K562 (cell line): ENCODE measurements around the gene CPOX. TPM values are rescaled to one million over a fixed set of nuclear protein-coding genes. Genes with fewer than 3 reads are reported as not detected.

Experiments
- FOXK2 ChIP-seq, 2 experiments: fragments of 450-650 bp; IDR thresholded peaks in 1 of 2; conservative IDR thresholded peaks in 1 of 2; 2 replicates each; pipeline ENCODE4 v1.6.1; 2016; ENCODE audit warnings: low read depth in 2 of 2, mild to moderate bottlenecking in 1 of 2
- KAT2B ChIP-seq: IDR thresholded peaks from one replicate; pipeline ENCODE4 v1.6.1; 2012; ENCODE audit warnings: low read depth, mild to moderate bottlenecking, control low read depth, inconsistent platforms, low read length, moderate library complexity
- LEF1 ChIP-seq: fragments of 450-650 bp; IDR thresholded peaks from 2 replicates; pipeline ENCODE4 v1.6.1; 2016; ENCODE audit warnings: mild to moderate bottlenecking
- MED1 ChIP-seq: sonication (generic); formaldehyde crosslinking; IDR thresholded peaks from 2 replicates; pipeline ENCODE4 v1.8.1; 2023; ENCODE audit warnings: missing genetic modification reagents, borderline replicate concordance
- NR2F6 ChIP-seq: fragments of 450-650 bp; formaldehyde crosslinking; IDR thresholded peaks from 2 replicates; pipeline ENCODE4 v1.4.0; 2020; ENCODE audit warnings: mild to moderate bottlenecking
- RNF2 ChIP-seq: sonication (generic); IDR thresholded peaks from 2 replicates; pipeline ENCODE4 v1.6.1; 2016
- SMAD4 ChIP-seq: fragments of 250-450 bp; sonication (Bioruptor Pico); conservative IDR thresholded peaks from 2 replicates; pipeline ENCODE4 v1.8.0; 2021; ENCODE audit warnings: inconsistent platforms, mild to moderate bottlenecking, moderate library complexity
- ZNF324 ChIP-seq: fragments of 250-450 bp; sonication (Bioruptor Pico); IDR thresholded peaks from 2 replicates; pipeline ENCODE4 v1.4.0; 2020; ENCODE audit warnings: mild to moderate bottlenecking
- ZNF408 ChIP-seq: fragments of 250-450 bp; sonication (Bioruptor Pico); IDR thresholded peaks from 2 replicates; pipeline ENCODE4 v1.4.0; 2020; ENCODE audit warnings: low read depth, mild to moderate bottlenecking, moderate library complexity
- ZNF444 ChIP-seq: fragments of 250-450 bp; sonication (Bioruptor Pico); IDR thresholded peaks from 2 replicates; pipeline ENCODE4 v1.4.0; 2020; ENCODE audit warnings: mild to moderate bottlenecking, moderate library complexity
- ZNF584 ChIP-seq: fragments of 200-800 bp; sonication (Bioruptor generic); IDR thresholded peaks from 2 replicates; pipeline ENCODE4 v1.6.1; 2016; ENCODE audit warnings: low read depth, mild to moderate bottlenecking, missing genetic modification characterization, missing compliant biosample characterization
- ZNF644 ChIP-seq: fragments of 200-800 bp; sonication (Bioruptor generic); IDR thresholded peaks from 2 replicates; pipeline ENCODE4 v1.6.1; 2016; ENCODE audit warnings: low read depth, missing genetic modification characterization, missing compliant biosample characterization
- ZNF695 ChIP-seq: fragments of 450-650 bp; formaldehyde crosslinking; IDR thresholded peaks from 2 replicates; pipeline ENCODE4 v1.4.0; 2020; ENCODE audit warnings: mild to moderate bottlenecking, moderate library complexity
- polyA plus RNA-seq, 8 experiments: library from polyadenylated mRNA; depleted of rRNA in 4 of 8; stranded (reverse) in 5 of 8; unstranded in 3 of 8; fragments of >200 nt; fragmentation: Nextera tagmentation in 2 of 8; fragmentation: Illumina TruSeq in 1 of 8; extraction: Ambion mirVana in 2 of 8; extraction: Trizol in 1 of 8; gene quantifications; 2 replicates each; pipeline versions ENCODE4 v1.2.1 to v1.2.3, GENCODE V29; 2011 to 2014; ENCODE audit warnings: inconsistent platforms in 1 of 8, missing spikeins in 1 of 8
- total RNA-seq, 7 experiments: library from RNA; depleted of rRNA in 6 of 7; stranded (reverse); fragments of >200 nt in 6 of 7; fragmentation: Illumina TruSeq in 2 of 7; extraction: Trizol in 2 of 7; gene quantifications; 2 replicates each; pipeline versions ENCODE4 v1.2.1 to v1.2.3, GENCODE V29; 2011 to 2021; ENCODE audit warnings: low replicate concordance in 1 of 7
- TF ChIP-seq, protein P1 (sequence below): fragments of 450-650 bp; IDR thresholded peaks from 2 replicates; pipeline ENCODE4 v1.6.1; 2017; ENCODE audit warnings: mild to moderate bottlenecking, moderate library complexity
- TF ChIP-seq, protein P2 (sequence below): sonication (generic); formaldehyde crosslinking; IDR thresholded peaks from 2 replicates; pipeline ENCODE4 v1.8.1; 2023; ENCODE audit warnings: missing genetic modification reagents, mild to moderate bottlenecking, borderline replicate concordance
- TF ChIP-seq, protein P3 (sequence below): fragments of 200-800 bp; sonication (Bioruptor generic); IDR thresholded peaks from 2 replicates; pipeline ENCODE4 v1.6.1; 2017; ENCODE audit warnings: missing genetic modification characterization, missing compliant biosample characterization
- TF ChIP-seq, protein P4 (sequence below): sonication (generic); formaldehyde crosslinking; IDR thresholded peaks from 2 replicates; pipeline ENCODE4 v1.8.0; 2022; ENCODE audit warnings: mild to moderate bottlenecking, low read depth, missing genetic modification reagents
- TF ChIP-seq, protein P5 (sequence below): fragments of 250-450 bp; sonication (Bioruptor Pico); IDR thresholded peaks from 2 replicates; pipeline ENCODE4 v1.8.0; 2022; ENCODE audit warnings: moderate library complexity, mild to moderate bottlenecking, inconsistent platforms

CPOX gene
- total and polyA plus RNA-seq, 9 of the 15 experiments (the other 6 are each of a cell fraction or from before 2014, with no cell fraction given), result 14.6 to 82.1 (median 24.8) TPM

DNA sequence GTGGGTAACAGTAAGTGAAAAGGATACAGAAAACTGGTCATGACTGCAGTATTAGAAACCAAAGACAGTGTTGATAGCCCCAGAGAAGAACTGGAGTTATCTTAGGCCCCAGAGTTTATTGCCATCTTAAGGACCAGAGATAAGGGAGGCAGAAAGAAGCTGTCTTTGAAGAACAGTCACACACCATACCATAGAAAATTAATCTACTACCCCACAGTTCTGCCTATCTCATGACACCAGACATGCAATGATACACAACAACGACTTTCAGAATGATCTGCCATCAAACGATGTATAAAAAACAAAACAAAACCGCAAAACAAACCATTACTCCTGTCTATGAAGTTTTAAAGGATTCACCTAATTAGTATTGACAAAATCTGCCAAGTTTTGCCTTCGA, 9.6 kb downstream of the CPOX start (continued):
- TF ChIP-seq, protein P1, sequence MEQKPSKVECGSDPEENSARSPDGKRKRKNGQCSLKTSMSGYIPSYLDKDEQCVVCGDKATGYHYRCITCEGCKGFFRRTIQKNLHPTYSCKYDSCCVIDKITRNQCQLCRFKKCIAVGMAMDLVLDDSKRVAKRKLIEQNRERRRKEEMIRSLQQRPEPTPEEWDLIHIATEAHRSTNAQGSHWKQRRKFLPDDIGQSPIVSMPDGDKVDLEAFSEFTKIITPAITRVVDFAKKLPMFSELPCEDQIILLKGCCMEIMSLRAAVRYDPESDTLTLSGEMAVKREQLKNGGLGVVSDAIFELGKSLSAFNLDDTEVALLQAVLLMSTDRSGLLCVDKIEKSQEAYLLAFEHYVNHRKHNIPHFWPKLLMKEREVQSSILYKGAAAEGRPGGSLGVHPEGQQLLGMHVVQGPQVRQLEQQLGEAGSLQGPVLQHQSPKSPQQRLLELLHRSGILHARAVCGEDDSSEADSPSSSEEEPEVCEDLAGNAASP, result no peak
- no peak for TF ChIP-seq ZNF408 (CRISPR knock-in tag)
- peak; percentile 41; the same call in 1 of the 2 replicates for TF ChIP-seq ZNF444 (CRISPR knock-in tag)
- TF ChIP-seq KAT2B, result no peak
- TF ChIP-seq, protein P2, sequence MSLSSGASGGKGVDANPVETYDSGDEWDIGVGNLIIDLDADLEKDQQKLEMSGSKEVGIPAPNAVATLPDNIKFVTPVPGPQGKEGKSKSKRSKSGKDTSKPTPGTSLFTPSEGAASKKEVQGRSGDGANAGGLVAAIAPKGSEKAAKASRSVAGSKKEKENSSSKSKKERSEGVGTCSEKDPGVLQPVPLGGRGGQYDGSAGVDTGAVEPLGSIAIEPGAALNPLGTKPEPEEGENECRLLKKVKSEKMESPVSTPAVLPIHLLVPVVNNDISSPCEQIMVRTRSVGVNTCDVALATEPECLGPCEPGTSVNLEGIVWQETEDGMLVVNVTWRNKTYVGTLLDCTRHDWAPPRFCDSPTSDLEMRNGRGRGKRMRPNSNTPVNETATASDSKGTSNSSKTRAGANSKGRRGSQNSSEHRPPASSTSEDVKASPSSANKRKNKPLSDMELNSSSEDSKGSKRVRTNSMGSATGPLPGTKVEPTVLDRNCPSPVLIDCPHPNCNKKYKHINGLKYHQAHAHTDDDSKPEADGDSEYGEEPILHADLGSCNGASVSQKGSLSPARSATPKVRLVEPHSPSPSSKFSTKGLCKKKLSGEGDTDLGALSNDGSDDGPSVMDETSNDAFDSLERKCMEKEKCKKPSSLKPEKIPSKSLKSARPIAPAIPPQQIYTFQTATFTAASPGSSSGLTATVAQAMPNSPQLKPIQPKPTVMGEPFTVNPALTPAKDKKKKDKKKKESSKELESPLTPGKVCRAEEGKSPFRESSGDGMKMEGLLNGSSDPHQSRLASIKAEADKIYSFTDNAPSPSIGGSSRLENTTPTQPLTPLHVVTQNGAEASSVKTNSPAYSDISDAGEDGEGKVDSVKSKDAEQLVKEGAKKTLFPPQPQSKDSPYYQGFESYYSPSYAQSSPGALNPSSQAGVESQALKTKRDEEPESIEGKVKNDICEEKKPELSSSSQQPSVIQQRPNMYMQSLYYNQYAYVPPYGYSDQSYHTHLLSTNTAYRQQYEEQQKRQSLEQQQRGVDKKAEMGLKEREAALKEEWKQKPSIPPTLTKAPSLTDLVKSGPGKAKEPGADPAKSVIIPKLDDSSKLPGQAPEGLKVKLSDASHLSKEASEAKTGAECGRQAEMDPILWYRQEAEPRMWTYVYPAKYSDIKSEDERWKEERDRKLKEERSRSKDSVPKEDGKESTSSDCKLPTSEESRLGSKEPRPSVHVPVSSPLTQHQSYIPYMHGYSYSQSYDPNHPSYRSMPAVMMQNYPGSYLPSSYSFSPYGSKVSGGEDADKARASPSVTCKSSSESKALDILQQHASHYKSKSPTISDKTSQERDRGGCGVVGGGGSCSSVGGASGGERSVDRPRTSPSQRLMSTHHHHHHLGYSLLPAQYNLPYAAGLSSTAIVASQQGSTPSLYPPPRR (CRISPR knock-in tag), result no peak
- TF ChIP-seq FOXK2 (conservative IDR thresholded peaks at IDR 0.05 in 1 of 2, IDR thresholded peaks at IDR 0.05 in 1 of 2; ENCODE audit: low read depth in 2 of 2), result peak; percentile 66 to 71; a peak in 3 of 4 replicates
- no peak for TF ChIP-seq MED1 (CRISPR knock-in tag)
- TF ChIP-seq, protein P3, sequence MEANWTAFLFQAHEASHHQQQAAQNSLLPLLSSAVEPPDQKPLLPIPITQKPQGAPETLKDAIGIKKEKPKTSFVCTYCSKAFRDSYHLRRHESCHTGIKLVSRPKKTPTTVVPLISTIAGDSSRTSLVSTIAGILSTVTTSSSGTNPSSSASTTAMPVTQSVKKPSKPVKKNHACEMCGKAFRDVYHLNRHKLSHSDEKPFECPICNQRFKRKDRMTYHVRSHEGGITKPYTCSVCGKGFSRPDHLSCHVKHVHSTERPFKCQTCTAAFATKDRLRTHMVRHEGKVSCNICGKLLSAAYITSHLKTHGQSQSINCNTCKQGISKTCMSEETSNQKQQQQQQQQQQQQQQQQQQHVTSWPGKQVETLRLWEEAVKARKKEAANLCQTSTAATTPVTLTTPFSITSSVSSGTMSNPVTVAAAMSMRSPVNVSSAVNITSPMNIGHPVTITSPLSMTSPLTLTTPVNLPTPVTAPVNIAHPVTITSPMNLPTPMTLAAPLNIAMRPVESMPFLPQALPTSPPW, result peak; percentile 57
- peak; percentile 92 for TF ChIP-seq SMAD4 (CRISPR knock-in tag)
- no peak for TF ChIP-seq ZNF695
- TF ChIP-seq, protein P4, sequence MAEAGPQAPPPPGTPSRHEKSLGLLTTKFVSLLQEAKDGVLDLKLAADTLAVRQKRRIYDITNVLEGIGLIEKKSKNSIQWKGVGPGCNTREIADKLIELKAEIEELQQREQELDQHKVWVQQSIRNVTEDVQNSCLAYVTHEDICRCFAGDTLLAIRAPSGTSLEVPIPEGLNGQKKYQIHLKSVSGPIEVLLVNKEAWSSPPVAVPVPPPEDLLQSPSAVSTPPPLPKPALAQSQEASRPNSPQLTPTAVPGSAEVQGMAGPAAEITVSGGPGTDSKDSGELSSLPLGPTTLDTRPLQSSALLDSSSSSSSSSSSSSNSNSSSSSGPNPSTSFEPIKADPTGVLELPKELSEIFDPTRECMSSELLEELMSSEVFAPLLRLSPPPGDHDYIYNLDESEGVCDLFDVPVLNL (CRISPR knock-in tag), result no peak
- TF ChIP-seq, protein P5, sequence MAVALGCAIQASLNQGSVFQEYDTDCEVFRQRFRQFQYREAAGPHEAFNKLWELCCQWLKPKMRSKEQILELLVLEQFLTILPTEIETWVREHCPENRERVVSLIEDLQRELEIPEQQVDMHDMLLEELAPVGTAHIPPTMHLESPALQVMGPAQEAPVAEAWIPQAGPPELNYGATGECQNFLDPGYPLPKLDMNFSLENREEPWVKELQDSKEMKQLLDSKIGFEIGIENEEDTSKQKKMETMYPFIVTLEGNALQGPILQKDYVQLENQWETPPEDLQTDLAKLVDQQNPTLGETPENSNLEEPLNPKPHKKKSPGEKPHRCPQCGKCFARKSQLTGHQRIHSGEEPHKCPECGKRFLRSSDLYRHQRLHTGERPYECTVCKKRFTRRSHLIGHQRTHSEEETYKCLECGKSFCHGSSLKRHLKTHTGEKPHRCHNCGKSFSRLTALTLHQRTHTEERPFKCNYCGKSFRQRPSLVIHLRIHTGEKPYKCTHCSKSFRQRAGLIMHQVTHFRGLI, result peak; percentile 80; the same call in 1 of the 2 replicates
- 0 out of 2 replicates have a peak, but pooled peaks have one; percentile 19 for TF ChIP-seq ZNF324 (CRISPR knock-in tag)
- TF ChIP-seq RNF2, result peak; percentile 72; the same call in 1 of the 2 replicates
- TF ChIP-seq ZNF644 (tag), result peak; percentile 87
- 0 out of 2 replicates have a peak, but pooled peaks have one; percentile 43 for TF ChIP-seq ZNF584 (CRISPR knock-in tag)
- peak; percentile 96 for TF ChIP-seq LEF1
- TF ChIP-seq NR2F6, result no peak
